Body of pancreas (tissue), 4 donors: ENCODE data around the gene FAM120B.

Experiments
- POLR2A ChIP-seq, 3 donors: fragments of 450-650 bp; IDR thresholded peaks; one replicate each; pipeline ENCODE4 v1.6.1; 2016; ENCODE audit warnings: antibody characterized with exemption in 3 of 3, mild to moderate bottlenecking in 2 of 3
- TF ChIP-seq, protein P1 (sequence below), 7 experiments: fragments of 450-650 bp in 4 of 7; fragments of 200-600 bp in 3 of 7; sonication (generic) in 3 of 7; IDR thresholded peaks; one replicate each; pipeline ENCODE4 v1.5.1; 2016 to 2019; ENCODE audit warnings: antibody characterized with exemption in 7 of 7

DNA sequence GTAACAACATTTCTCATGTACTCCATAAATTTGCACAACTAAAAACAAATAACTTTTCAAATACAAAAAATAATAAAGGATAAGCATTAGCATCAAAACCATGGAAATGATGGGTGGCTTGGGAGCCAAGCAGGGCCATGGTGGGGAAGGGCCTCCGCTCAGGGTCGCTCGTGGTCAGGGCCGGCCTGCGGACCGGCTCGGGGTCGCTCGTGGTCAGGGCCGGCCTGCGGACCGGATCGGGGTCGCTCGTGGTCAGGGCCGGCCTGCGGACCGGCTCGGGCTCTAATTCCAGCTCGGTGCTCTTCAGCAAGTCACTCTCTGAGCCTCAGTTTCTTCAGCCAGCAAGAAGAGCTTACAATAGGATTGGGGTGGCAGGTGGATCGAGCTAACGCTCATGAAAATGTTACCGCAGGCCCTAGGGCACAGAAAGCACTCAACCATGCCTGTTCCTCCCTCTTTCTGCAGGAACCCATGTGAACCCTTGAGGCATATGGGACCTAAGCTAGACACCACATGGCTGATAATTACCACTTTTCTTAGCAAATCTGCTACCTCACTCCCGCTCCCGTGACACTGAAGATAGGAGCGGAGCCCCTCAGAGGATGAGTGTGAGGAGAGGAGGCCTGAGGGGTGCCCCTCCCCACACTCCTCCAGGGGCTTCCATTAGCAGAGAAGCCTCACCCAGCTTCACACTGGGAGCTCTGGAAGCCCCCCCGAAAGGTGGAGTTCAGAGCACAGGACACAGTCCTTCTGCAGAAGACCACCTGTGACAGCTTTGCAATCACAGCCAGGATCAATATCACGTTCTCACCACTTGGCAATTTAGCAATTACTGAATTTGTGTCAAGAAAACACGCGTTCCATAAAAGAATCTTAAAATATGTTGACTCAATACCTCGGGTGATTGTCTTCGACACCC is 143.5 kb downstream of the FAM120B start:
- TF ChIP-seq, protein P1, sequence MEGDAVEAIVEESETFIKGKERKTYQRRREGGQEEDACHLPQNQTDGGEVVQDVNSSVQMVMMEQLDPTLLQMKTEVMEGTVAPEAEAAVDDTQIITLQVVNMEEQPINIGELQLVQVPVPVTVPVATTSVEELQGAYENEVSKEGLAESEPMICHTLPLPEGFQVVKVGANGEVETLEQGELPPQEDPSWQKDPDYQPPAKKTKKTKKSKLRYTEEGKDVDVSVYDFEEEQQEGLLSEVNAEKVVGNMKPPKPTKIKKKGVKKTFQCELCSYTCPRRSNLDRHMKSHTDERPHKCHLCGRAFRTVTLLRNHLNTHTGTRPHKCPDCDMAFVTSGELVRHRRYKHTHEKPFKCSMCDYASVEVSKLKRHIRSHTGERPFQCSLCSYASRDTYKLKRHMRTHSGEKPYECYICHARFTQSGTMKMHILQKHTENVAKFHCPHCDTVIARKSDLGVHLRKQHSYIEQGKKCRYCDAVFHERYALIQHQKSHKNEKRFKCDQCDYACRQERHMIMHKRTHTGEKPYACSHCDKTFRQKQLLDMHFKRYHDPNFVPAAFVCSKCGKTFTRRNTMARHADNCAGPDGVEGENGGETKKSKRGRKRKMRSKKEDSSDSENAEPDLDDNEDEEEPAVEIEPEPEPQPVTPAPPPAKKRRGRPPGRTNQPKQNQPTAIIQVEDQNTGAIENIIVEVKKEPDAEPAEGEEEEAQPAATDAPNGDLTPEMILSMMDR (IDR thresholded peaks at IDR 0.05), result no peak
- TF ChIP-seq POLR2A (IDR thresholded peaks at IDR 0.05), result no peak
